Measurements from ENCODE around the gene FBXO2.

The FBXO2 gene

DNA sequence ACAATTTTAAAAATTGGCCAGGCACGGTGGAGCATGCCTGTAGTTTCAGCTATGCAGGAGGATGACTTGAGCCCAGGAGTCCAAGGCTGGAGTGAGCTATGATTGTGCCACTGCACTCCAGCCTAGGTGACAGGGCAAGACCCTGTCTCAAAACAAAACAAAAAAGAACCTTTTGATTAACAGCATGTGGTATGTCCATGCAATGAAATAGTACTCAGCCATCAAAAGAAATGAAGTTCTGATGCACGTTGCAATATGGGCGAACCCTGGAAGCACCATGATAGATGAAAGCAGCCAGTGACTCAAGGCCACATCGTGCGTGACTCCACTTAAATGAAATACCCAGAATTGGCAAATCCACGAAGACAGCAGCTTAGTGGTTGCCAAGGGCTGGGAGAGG lies 47.5 kb downstream of the FBXO2 start:
- Histone ChIP-seq H3K4me3 (no peak overlapping the region), H3K36me3 (ENCODE audit: insufficient read depth, low read length) (no peaks in the 10 kb centered on the region), H3K9me3 (ENCODE audit: low read depth, low read length) (no peaks in the 10 kb centered on the region), H3K27ac (no peak overlapping the region), H3K9ac (ENCODE audit: insufficient read length) (no peak overlapping the region)
- no peak for TF ChIP-seq FOXP2 (optimal IDR thresholded peaks at IDR 0.05; ENCODE audit: control extremely low read depth, extremely low read length, insufficient read depth)
- TF ChIP-seq POLR2AphosphoS5 (IDR thresholded peaks at IDR 0.05; ENCODE audit: borderline replicate concordance, low read depth, low read length): no peak
- no peak for TF ChIP-seq EZH2 (IDR thresholded peaks at IDR 0.05)
- no peak for DNase-seq (ENCODE audit: low read depth, low spot score)

DNA sequence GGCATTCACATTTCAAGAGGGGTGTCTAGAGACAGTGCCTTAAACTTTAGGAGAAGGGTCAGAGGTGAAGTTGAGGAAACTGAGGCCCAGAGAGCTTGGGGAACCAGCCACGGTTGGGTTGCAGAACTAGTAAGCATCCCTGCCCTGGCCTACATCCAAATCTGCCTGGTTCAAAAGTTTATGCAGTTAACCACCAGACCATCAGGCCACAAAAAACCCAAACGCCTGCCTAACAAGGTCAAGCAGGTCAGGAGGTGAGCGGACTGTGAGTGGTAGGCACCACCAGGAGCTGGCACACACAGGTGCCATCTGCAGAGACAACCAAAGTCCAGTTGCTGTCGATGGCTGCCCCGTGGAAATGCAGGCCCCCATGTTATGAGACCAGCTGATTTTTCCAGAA lies 51.2 kb downstream of the FBXO2 start:
- H3K27ac ChIP-seq: no peak overlapping the region
- H3K9ac ChIP-seq (ENCODE audit: insufficient read length): no peak overlapping the region
- TF ChIP-seq POLR2AphosphoS5 (IDR thresholded peaks at IDR 0.05; ENCODE audit: borderline replicate concordance, low read depth, low read length): no peak
- TF ChIP-seq EZH2 (IDR thresholded peaks at IDR 0.05): no peak
- TF ChIP-seq FOXP2 (optimal IDR thresholded peaks at IDR 0.05; ENCODE audit: control extremely low read depth, extremely low read length, insufficient read depth): no peak
- no peak overlapping the region for H3K4me3 ChIP-seq
- DNase-seq (ENCODE audit: low read depth, low spot score): no peak
- H3K36me3 ChIP-seq (ENCODE audit: insufficient read depth, low read length): no peaks in the 10 kb centered on the region
- H3K9me3 ChIP-seq (ENCODE audit: low read depth, low read length): no peaks in the 10 kb centered on the region

DNA sequence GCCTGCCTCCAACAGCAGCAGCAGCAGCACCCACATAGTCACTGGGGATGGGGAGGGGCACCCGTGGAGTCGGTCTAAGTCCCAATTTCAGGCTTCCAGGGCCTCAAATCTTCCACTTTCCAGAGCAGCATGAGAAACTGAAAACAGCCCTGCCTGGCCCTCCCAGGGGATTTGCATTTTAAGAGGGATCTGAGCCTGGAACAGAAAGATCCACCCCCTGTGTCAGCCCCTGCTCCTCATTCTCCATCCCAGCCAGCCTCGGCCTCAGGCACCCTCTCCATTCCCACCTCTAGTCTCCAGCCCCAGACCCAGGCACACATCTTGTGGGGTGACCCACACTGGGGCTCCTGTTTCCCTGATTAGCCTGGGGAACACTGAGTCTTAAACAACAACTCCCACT lies 51.8 kb downstream of the FBXO2 start:
- H3K36me3 ChIP-seq (ENCODE audit: insufficient read depth, low read length): no peaks in the 10 kb centered on the region
- no peak overlapping the region for H3K27ac ChIP-seq

DNA sequence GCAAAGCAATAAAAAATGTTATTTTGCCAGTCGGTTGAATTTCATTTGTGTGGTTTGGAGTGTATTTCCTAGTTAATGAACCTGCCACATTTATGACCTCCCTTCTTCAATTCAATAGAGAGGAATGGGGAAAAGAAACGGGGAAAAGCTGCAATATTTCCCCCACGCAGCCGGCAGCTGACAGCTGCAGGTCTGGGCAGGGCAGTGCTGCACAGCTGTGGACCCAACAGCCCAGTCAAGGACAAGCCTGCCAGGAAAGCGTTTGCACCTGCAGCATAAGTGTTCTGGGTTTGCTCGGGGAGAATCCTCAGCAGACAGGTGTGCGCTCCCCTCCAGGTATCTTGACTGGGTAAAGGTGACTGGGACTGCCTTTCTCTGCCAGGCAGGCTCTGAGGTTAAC lies 53.4 kb downstream of the FBXO2 start:
- H3K9me3 ChIP-seq (ENCODE audit: low read depth, low read length): no peaks in the 10 kb centered on the region
- H3K9ac ChIP-seq (ENCODE audit: insufficient read length): no peak overlapping the region
- H3K27ac ChIP-seq: no peak overlapping the region
- no peaks in the 10 kb centered on the region for H3K36me3 ChIP-seq (ENCODE audit: insufficient read depth, low read length)
- no peak overlapping the region for H3K4me3 ChIP-seq
- no peak for DNase-seq (ENCODE audit: low read depth, low spot score)
- TF ChIP-seq FOXP2 (optimal IDR thresholded peaks at IDR 0.05; ENCODE audit: control extremely low read depth, extremely low read length, insufficient read depth): no peak
- no peak for TF ChIP-seq EZH2 (IDR thresholded peaks at IDR 0.05)
- no peak for TF ChIP-seq POLR2AphosphoS5 (IDR thresholded peaks at IDR 0.05; ENCODE audit: borderline replicate concordance, low read depth, low read length)

More for the DNA sequence above, 51.8 kb downstream of the FBXO2 start:
- no peak for DNase-seq (ENCODE audit: low read depth, low spot score)
- no peak overlapping the region for H3K9ac ChIP-seq (ENCODE audit: insufficient read length)
- no peak overlapping the region for H3K4me3 ChIP-seq
- TF ChIP-seq POLR2AphosphoS5 (IDR thresholded peaks at IDR 0.05; ENCODE audit: borderline replicate concordance, low read depth, low read length) (no peak), EZH2 (IDR thresholded peaks at IDR 0.05) (no peak), FOXP2 (optimal IDR thresholded peaks at IDR 0.05; ENCODE audit: control extremely low read depth, extremely low read length, insufficient read depth) (no peak)
- H3K9me3 ChIP-seq (ENCODE audit: low read depth, low read length): no peaks in the 10 kb centered on the region

DNA sequence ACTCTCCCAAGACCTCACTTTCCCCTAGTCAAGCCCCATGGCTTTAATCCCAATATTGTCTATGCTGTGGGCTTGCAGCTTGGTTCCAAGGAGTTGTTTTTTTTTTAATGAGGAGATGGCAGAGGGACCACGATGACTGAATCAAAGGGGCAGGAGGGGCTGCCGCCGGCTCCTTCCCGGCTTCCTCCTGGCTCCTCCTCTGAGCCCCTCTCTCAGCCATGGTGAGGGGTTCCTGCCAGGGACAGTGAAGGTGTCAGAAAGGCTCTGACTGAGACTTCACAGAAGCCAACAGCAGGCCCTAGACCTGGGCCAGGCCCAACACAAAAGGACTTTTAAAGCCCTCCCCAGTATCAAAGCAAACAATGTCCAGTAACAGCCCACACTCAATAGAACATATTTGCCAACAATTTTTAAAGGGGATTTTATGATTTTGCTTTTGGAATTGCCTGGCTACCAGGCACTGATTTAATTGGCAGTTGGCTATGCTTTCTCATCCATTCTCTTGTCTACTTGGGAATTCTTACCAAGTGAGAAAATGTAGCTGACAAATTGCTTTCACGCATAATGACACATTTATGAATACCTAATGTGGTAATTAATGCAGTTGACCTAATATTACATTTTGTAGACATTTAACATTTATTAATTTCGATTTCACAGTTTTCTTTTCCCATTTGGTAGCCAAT lies 54.2 kb downstream of the FBXO2 start:
- Histone ChIP-seq H3K27ac (no peak overlapping the region), H3K4me3 (no peak overlapping the region), H3K36me3 (ENCODE audit: insufficient read depth, low read length) (no peaks in the 10 kb centered on the region), H3K9me3 (ENCODE audit: low read depth, low read length) (no peaks in the 10 kb centered on the region), H3K9ac (ENCODE audit: insufficient read length) (no peak overlapping the region)
- TF ChIP-seq POLR2AphosphoS5 (IDR thresholded peaks at IDR 0.05; ENCODE audit: borderline replicate concordance, low read depth, low read length): no peak
- no peak for TF ChIP-seq FOXP2 (optimal IDR thresholded peaks at IDR 0.05; ENCODE audit: control extremely low read depth, extremely low read length, insufficient read depth)
- no peak for TF ChIP-seq EZH2 (IDR thresholded peaks at IDR 0.05)
- no peak for DNase-seq (ENCODE audit: low read depth, low spot score)

DNA sequence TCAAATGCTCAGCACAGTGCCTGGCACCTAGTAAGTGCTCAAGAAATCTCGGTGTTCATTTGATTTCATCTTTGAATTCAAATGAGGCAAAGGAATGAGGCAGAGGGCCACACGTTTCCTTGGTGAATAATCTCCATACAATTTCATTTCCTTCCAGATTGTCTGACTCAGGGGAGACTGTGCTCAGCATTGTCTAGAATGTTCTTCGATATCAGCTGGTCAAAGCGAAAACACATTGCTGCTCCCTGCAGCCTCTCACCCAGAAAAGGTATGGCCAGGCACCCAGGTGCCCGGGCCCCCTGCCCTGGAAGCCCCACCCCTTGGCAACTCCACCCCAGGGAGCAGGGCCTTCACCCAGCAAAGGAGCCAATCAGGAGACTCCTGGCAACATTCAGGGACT lies 55.8 kb downstream of the FBXO2 start:
- no peak for TF ChIP-seq EZH2 (IDR thresholded peaks at IDR 0.05)
- no peak for TF ChIP-seq POLR2AphosphoS5 (IDR thresholded peaks at IDR 0.05; ENCODE audit: borderline replicate concordance, low read depth, low read length)
- TF ChIP-seq FOXP2 (optimal IDR thresholded peaks at IDR 0.05; ENCODE audit: control extremely low read depth, extremely low read length, insufficient read depth): no peak

More for the DNA sequence above, 55.8 kb downstream of the FBXO2 start:
- Histone ChIP-seq H3K36me3 (ENCODE audit: insufficient read depth, low read length) (no peaks in the 10 kb centered on the region), H3K9ac (ENCODE audit: insufficient read length) (no peak overlapping the region), H3K9me3 (ENCODE audit: low read depth, low read length) (no peaks in the 10 kb centered on the region), H3K4me3 (no peak overlapping the region), H3K27ac (no peak overlapping the region)
- no peak for DNase-seq (ENCODE audit: low read depth, low spot score)
